ENCODE measurements around the gene AHSA1.

AHSA1 gene

DNA sequence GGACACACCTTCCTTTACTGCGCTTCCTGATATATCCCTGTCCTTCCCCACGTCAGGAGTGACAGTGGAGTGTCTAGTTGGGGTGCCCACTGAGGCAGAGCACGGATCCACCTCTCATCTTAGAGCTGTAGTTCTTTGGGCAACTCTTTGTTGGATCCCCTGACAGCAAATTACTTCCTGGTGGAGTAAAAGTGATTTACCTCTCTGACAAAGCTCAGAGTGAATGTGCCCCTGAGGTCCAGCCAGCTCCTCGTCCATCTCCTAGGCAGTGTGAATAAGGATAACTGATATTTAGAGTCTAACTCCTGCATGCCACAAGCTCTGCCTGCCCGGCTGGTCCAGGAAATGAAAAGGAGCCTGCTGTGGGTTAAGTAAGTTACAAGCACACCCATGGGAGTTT is 16.0 kb downstream of the AHSA1 start:
- DNase-seq (ENCODE audit: low spot score): no peak

GRCh38 chr14:77474479-77475177 is 16.7 kb downstream of the AHSA1 start:
- DNase-seq (ENCODE audit: low spot score): no peak

- no peak for DNase-seq (ENCODE audit: low spot score)
These were observed 17.7 kb downstream of the AHSA1 start for GRCh38 chr14:77475432-77476115.

GRCh38 chr14:77478029-77478428 is 20.1 kb downstream of the AHSA1 start:
- no peak for DNase-seq (ENCODE audit: low spot score)

DNA sequence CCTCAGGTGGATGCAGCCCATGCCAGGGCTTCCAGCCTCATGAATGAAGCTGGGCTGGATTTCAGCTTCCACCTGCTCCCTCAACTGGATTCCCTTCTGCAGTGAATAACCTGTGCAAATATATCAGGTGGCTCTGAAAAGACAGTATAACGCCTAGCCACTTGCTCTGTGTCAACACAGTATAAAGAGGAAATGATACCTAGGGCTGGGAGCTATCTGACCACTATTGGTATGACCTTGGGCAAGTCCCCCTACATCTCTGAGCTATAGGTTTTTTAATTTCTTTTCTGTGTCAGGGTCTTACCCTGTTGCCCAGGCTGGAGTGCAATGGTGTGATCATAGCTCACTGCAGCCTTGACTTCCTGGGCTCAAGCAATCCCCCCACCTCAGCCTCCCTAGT is 20.9 kb downstream of the AHSA1 start:
- DNase-seq (ENCODE audit: low spot score): no peak

- DNase-seq (ENCODE audit: low spot score): no peak
These were observed 24.5 kb downstream of the AHSA1 start for GRCh38 chr14:77482422-77482821.

DNA sequence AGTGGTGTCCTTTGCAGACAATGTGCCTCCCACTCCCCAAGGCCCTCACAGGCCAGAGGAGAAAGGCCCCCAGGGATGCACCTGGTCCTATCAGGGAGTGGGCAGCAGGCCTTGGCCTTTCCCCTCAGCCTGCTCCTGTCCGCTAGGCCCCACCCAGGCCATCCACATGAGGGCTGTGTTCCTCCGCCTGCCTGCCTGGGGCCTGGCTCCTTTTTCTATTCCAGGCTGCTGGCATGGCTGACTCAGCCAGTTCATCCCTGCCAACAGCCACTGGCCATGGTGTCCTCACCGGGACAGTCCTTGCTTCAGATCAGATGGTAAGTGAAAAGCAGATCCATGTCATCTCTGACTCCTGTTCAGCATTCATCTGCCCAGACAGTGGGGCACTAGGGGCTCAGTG is 27.4 kb downstream of the AHSA1 start:
- no peak for DNase-seq (ENCODE audit: low spot score)

DNA sequence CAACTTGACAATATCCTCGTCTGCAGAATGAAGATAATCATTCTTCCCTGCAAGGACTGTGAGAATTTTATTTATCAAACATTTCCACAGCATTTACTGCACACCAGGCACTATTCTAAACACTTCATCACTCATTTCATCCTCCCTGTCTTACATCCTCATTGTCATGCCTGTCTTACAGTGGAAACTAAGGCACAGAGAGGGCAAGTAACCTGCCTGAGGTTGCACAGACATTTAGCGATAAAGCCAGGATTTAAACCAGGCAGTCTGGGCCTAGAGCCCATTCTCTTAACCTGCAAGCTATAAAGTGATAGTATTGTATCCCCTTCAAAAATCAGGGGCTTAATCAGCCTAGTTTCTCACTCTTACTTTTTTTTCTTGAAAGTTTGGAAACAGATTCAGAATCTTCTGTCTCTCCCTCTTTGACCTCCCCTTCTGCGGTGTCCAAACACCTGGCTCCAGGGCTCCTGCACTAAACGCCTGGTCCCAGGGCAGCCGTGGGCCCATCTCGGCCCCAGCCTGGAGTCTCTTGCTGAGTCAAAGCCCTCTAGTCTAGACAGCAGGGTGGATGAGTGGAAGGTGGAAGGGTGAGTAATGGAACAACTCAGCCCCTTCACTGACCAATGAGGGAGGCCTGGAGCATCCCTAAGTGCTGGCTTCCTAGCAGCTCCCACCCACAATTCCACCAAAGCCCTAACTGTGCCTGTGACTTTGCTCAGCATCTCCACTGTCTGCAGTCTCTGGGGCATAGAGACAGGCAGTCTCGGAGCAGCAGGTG is 28.2 kb downstream of the AHSA1 start:
- DNase-seq (ENCODE audit: low spot score): no peak

DNA sequence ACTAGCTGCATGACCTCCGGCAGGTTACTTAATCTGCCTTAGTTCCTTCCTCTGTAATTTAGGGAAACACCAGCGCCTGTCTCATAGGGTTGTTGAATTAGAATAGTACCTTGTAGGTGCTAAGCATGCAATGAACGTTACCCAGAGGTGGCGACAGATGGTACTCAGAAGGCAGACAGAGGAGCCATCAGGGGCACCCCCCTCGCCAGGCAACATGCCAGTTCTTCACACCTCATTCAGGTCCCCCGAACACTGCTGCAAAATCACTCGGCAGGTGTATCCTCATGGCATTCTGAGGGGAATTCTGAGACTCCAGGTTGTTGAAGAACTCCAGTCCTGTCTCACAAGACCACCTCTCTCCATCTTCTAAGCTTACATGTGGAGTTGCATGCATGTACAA is 30.7 kb downstream of the AHSA1 start:
- no peak for DNase-seq (ENCODE audit: low spot score)

- DNase-seq (ENCODE audit: low spot score): no peak
These were observed 31.1 kb downstream of the AHSA1 start for GRCh38 chr14:77489041-77489440.

DNA sequence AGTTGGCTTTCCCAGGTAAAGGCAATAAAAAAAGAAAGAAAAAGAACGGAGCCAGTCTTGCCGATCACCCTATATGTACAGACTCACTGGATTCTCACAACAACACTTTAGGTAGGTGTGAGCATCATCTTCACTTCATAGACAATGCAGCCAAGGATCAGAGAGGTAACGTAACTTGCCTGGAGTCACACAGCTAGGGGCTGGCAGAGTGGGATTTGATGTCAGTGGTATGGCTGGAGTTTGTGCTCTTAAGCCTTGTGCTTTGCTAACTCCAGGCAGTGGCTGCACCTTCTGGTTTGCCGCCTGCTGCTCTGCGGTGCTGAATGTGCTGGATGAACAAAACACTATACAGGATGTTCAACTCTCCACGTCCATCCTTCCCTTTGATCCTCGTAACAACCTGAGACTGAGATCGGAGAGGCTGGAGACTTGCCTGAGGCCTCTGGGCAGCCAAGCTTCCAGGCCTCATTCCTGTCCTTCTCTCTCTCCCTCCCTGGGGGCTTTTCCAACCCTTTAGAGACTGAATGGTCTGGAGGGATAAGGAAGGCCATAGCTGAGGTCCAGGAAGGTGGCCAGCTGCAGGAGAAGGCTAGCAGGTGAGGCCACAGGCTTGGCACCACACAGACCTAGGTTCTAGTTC is 32.6 kb downstream of the AHSA1 start:
- DNase-seq (ENCODE audit: low spot score): no peak

DNA sequence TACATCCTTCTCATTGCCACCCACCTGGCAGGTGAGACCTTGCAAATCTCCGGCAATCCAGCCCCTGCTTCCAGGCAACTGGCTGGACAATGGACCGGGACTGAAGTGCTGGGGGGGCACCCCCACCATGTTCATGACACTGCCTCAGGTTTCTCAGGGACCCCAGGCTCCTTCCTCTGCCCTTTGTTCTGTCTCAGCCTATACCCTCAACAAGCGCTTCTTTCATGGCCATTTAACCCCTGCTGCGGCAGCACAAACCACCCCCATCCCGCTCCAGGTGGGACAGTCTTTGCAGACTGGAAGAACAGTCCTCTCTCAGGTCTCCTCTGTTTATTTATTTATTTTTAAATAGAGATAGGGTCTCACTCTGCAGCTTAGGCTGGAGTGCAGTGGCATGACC is 33.2 kb downstream of the AHSA1 start:
- no peak for DNase-seq (ENCODE audit: low spot score)

GRCh38 chr14:77495334-77495733 is 37.4 kb downstream of the AHSA1 start:
- no peak for DNase-seq (ENCODE audit: low spot score)

DNA sequence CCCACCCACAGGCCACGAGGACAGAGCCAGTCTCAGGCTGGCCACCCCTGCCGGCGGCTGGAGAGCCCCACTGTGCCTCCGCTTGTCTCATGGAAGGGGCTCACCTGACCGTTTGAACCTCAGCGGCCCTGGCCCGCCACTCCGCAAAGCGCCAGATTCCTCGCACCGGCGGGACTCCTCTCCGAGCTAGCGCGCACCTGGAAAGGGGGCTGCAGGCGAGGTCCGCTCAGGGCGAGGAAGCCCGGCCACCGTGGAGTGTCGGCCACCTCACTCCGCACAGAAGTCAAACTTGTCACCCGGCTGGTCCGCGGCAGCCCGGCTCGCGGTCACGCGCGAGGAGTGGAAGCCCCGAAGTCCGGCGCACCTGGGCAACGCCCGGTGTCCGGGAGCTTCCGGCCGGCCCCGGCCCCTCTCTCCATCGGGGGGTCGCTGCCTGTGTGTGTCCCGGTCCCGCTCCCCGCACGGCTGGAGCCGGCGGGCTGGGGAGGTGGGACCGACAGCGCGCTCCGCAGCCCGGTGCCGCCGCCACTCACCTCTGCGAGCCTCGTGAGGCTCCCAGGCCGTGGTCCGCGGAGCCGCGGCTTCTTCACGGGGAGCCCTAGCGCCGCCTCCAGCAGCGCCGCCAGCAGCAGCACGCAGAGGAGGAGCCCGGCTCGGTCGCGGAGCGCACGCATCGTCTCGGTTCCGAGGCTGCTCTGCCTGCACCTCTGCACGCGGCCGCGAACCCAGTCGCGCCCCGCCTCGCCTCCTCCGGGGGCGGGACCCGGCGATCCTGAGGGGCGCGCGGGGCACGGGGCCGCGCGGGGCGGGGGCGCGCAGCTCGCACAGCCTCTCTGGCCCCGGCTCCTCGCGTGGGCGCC is 40.5 kb downstream of the AHSA1 start, which contains the start of gene ISM2:
TSS of gene ISM2 (minus strand) at position 697 of the 860 bp plus-strand sequence. CDS start at position 674, 23 bp downstream.
- peak; percentile 54 for DNase-seq (ENCODE audit: low spot score)

- DNase-seq (ENCODE audit: low spot score): no peak
These were observed 41.2 kb downstream of the AHSA1 start for GRCh38 chr14:77498984-77499527.

DNA sequence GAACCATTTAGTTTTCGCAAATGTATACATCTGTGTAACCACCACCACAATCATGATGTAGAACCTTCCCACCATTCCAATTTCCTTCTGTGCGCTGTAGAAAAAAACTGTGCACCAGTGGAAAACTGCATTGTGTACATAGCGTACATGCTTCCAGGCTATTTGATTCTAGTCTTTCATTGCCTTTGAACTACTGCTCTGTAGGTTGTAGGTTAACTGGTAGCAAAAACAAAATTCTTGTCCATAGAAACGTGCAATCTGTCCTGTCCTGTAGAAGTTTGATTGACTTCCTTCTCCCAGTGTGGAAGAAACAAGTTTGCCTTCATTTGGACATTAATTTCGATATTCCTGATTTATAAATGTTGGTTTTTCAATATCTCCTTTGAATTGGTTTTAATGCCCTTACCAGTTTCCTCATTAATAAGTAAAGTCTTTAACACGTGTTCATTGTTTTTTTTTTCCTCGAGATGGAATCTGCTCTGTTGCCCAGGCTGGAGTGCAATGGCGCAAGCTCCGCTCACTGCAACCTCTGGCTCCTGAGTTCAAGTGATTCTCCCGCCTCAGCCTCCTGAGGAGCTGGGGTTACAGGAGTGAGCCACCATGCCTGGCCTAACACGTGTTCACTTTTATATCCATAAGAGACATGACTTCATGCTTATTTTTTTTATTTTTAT is 44.4 kb downstream of the AHSA1 start:
- DNase-seq (ENCODE audit: low spot score): no peak

DNA sequence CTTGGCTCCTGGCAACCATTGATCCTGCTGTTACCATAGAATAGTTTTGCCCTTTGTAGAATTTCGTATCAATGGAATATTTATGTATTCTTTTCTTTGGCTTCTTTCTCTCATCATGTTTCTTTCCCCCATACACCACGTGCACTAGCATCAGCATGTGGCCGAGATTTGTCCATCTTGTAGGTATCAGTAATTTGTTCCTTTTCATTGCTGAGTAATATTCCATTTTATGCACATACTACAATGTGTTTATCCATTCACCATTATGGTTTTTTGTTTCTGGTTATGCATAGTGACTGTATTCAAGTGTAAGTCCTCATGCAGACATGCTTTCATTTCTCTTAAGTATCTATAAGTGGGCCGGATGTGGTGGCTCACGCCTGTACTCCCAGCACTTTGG is 45.2 kb downstream of the AHSA1 start:
- no peak for DNase-seq (ENCODE audit: low spot score)

- no peak for DNase-seq (ENCODE audit: low spot score)
These were observed 47.1 kb downstream of the AHSA1 start for GRCh38 chr14:77505031-77505430.

GRCh38 chr14:77507762-77508161 is 49.9 kb downstream of the AHSA1 start:
- DNase-seq (ENCODE audit: low spot score): no peak

- DNase-seq (ENCODE audit: low spot score): no peak
These were observed 50.4 kb downstream of the AHSA1 start for GRCh38 chr14:77508249-77508648.

- no peak for DNase-seq (ENCODE audit: low spot score)
These were observed 51.0 kb downstream of the AHSA1 start for GRCh38 chr14:77508876-77509275.
